GM10847 (cell line): ENCODE measurements around the gene SH2D2A.

Experiments used
- POLR2A ChIP-seq: IDR thresholded peaks from 2 replicates; pipeline ENCODE4 v1.6.1; 2011; ENCODE audit not compliant: insufficient read length; ENCODE audit errors: extremely low read depth

Gene SH2D2A

DNA sequence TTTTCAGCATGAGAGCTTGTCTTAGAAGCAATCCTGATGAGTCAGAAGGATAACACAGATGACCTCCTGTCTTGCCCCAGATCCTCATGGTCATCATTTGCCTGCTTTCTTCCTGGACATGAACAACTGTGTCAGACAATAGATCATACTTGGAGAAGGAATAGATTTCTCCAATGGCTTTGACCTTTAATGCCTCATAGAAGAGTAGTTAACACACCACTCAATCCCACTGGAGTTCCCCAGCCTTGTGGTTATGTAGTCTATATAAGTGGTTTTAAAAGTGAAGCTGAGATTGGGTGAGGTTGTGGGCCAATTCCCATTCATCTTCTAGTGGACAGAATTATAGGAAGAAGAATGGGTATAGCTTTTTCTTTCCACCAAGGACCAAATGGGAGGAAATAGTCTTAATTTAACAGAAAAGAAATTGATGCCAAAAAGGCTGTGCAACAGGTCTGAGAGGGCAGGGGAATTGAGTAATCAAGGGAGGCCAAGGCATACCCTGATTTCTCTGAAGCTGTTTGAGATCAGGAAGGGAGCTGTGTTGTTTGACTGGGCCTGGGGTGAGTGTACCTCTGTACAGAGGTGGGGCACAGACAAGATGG lies 35.0 kb downstream of the SH2D2A start:
- TF ChIP-seq POLR2A = no peak

DNA sequence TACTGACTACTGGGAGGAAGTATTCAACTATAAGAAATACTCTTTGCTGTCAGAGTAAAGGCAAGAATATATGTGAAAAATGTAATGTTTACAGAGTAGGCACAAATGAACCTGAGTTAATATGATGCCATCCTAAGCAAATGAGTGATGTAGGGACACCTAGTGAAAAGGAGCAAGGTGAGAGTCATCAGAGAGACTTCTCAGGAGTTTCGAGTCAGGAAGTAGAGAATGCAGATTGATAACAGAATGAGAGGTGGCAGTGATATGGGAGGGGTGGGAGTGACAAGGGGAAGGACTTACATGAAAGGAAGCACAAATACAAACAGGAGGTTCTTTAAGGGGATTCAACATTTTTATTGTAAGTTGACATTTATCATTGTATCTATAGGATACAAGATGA lies 39.1 kb downstream of the SH2D2A start:
- TF ChIP-seq POLR2A = no peak

- no peak for TF ChIP-seq POLR2A
Measured at GRCh38 chr1:156776942-156777341, 39.7 kb downstream of the SH2D2A start.

DNA sequence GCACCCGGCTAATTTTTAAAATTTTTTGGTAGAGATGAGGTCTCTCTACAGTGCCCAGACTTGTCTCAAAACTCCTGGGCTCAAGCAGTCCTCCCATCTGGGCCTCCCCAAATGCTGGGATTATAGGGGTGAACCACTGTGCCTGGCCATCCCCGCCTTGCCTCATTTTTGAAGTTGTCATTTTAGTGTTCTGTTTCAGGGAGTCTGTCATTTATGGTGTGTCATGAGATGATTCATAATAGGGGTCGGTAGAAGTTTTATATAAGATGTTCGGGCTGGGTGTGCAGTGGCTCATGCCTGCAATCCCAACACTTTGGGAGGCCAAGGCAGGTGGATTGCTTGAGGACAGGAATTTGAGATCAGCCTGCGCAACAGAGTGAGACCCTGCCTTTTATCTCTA lies 40.8 kb downstream of the SH2D2A start:
- no peak for TF ChIP-seq POLR2A

DNA sequence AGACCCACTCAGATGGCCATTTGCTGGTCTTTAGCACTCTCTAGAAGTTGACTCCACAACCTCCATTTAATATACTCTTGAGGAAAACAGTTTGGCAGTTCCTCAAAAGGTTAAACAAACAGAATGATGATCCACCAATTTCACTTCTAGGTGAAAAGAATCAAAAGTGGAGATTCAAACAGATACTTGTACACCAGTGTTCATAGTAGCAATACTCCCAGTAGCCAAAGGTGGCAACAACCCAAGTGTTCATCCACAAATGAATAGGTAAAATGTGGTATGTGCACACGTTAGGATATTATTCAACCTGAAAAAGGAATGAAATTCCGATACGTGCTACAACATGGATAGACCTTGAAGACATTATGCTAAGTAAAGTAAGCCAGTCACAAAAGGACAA lies 43.0 kb downstream of the SH2D2A start:
- TF ChIP-seq POLR2A = no peak

GRCh38 chr1:156772728-156773497 lies 43.7 kb downstream of the SH2D2A start:
- TF ChIP-seq POLR2A = no peak

GRCh38 chr1:156772222-156772621 lies 44.4 kb downstream of the SH2D2A start:
- no peak for TF ChIP-seq POLR2A

- no peak for TF ChIP-seq POLR2A
Measured at GRCh38 chr1:156768610-156769295, 47.9 kb downstream of the SH2D2A start.

DNA sequence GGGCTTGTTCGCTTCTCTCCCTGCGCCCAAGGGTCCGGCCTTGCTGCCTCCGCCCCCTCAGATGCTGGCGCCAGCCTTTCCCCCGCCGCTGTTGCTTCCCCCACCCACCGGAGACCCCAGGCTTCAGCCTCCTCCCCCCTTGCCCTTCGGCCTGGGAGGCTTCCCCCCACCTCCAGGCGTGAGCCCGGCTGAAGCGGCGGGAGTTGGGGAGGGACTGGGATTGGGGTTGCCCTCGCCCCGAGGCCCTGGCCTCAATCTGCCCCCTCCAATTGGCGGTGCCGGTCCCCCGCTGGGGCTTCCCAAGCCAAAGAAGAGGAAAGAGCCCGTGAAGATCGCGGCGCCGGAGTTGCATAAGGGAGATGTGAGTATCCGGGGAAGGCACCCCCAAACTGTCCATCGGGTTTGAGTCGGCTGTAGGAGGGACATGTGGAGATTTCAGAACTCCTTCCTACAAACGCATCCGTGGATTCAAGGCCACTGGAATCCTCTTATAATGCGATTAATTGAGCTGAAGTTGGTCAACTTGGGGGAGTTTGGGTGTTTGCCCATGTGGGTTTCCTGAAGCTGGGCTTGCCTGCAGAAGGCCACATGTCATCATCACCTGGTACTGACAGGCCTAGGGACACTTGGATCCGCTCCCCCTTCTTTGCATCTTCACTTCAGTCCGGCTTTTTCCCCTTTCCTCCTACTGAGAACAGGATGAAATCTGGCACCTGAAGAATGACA lies 48.6 kb downstream of the SH2D2A start:
- no peak for TF ChIP-seq POLR2A

- TF ChIP-seq POLR2A = peak; percentile 26
Measured at GRCh38 chr1:156767101-156767878, 49.4 kb downstream of the SH2D2A start, which contains the start of gene PRCC. Gene PRCC (plus strand): TSS chr1:156767535. CDS start chr1:156767772, 237 bp downstream.

DNA sequence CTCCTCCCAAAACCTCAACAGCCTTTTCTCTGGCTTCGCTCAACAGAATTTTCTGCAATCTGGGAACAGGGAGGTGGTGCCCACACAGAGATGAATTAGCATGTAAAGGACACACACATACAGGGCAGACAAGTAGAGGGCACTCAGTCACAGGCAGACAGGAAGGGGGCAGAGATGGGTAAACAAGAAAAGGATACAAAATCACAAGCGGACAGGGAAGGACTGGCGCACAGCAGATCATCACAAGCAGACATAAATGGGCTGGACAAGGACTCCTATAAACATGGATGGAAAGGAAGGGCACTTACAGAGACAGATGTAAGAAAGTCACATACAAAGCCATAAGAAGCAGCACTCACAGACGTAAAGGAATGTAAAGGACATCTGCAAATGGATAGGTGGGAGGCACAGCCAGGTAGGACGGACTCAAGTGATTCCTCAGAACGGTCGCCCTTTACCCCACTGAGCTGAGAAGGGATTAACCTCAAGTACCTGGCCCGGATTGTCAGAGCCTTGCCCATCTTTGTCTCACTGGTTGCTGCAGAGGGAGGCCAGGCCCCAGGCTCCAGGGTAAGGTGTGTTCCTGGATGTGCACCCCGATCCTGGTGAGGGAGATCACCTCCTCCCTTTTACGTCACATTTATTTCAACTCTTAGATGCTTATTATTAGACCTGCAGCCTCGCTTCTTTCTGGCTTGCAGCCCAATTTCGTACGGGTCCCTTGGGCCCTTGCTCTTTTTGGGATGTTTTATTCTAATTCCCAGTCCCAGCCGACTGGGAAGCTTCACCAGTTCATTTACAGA lies 50.1 kb downstream of the SH2D2A start:
- peak; percentile 27 for TF ChIP-seq POLR2A

- TF ChIP-seq POLR2A = no peak
Measured at GRCh38 chr1:156765666-156766065, 51.0 kb downstream of the SH2D2A start.

DNA sequence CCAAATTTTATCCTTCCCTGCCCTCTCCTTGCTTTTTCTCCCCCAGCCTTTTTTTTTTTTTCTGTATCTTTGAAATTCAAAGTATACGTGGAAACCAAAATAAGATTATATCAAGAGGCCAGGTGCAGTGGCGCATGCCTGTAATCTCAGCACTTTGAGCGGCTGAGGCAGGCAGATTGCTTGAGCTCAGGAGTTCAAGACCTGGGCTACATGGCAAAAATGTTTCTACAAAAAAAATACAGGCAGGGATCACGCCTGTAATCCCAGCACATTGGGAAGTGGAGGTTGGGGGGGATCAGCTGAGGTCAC lies 55.9 kb downstream of the SH2D2A start:
- TF ChIP-seq POLR2A = no peak
